Kidney tubule cell (primary cell): ENCODE data around the gene MICALL1.

Experiments used
- DNase-seq: peaks from one replicate; pipeline ENCODE4 v3.0.0-alpha.2; 2018; ENCODE audit warnings: low spot score

The MICALL1 gene

DNA sequence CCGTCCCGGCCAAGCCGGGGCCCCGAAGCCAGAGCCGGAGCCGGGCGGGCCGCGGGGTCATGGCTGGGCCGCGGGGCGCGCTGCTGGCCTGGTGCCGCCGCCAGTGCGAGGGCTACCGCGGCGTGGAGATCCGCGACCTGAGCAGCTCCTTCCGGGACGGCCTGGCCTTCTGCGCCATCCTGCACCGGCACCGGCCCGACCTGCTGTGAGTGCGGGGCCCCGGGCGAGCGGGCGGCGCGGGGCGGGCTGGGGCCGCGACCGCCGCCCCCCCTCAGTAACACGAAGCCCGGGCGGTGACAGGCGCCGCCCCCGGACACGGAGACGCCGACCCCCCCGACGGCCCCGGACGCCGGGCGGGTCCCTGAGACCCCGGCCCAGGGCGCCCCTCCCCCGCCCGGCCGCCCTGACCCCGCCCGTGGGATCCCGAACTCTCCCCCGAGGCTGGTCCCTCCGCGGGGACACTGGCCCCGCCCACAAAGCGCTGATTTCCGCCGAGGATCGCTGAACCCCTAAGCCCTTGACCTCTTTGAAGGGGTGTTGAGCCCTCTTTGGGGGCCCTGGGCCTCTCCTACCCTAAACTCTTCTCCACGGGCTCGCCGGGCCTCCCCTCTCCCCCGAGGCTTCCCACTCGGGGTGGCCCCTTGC lies 389 bp downstream of the MICALL1 start:
- DNase-seq = no peak

GRCh38 chr22:37907036-37907954 lies 1.2 kb downstream of the MICALL1 start:
- DNase-seq = no peak

- no peak for DNase-seq
These were observed 3.7 kb downstream of the MICALL1 start for GRCh38 chr22:37909766-37910165.

GRCh38 chr22:37910890-37911672 lies 5.0 kb downstream of the MICALL1 start:
- no peak for DNase-seq

- DNase-seq = no peak
These were observed 5.6 kb downstream of the MICALL1 start for GRCh38 chr22:37911697-37912096.

GRCh38 chr22:37912171-37912570 lies 6.1 kb downstream of the MICALL1 start:
- DNase-seq = no peak

DNA sequence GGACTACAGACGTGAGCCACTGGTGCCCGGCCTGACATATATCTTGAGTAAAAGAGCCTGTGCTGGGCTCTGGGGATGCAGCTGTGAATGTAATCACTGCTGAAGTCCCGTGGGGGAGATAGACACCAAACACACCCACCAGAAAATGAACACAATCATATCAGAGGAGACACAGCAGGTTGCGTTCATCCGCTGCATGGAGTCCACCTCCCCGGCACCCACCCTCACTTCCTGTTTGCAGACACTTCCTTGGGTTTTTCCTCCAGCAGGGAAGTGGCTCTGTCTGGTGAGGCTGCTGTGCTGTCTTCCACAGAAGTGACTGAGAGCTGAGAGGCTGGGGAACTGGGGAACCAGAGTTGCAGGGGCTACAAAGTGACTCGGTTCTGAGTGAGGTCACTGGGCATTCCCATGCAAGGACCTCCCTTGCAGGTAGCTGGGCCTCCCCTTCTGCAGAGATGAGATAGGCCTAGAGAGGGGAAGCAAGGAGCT lies 7.2 kb downstream of the MICALL1 start:
- no peak for DNase-seq

DNA sequence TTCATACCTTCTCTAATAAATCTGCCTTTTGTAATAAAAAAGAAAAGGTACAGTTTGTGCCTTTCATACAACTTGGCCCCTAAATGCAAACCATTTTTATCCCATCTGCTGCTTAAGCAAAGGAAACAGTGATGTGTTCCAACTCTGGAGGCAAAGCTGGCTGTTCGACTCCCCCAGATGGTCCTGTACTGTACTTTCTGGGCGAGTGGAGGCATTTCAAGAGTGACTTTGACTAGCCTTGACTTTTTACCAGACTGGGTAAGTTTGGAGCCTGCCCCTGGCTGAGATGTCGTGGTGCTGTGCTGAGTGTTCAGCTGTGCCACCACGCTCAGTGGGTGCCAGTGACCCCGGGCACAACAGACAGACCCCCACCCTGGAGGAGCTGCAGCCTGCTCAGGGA lies 10.2 kb downstream of the MICALL1 start:
- no peak for DNase-seq

GRCh38 chr22:37917874-37918548 lies 11.9 kb downstream of the MICALL1 start:
- DNase-seq = no peak

DNA sequence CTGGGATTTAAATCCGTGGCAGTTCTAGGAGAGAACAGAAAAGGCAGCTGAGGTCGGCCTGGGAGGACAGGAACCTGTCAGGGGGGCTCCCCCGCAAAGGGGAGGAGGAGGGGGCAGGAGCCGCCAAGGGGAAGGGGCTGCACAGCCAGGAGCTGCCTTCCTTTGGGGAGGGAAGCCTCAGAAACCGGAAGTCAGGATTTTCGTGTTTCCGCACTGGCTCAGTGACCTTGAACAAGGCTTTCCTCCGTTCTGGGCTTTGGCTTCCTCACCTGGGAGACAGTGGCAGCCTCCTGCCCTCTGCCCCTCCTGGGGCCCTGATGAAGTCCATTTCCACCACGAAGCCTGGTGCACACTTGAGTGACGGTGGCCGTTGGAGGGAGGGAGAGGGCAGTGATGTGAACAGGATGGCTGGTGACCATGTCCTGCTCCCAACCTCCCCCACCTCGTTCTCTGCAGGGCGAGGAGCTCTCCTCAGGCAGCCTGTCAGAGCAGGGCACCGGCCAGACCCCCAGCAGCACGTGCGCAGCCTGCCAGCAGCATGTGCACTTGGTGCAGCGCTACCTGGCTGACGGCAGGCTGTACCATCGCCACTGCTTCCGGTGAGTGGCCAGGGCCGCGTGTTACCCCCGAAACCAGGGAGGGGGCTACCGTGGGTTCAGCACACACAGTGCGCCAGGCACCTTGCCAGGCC lies 12.6 kb downstream of the MICALL1 start:
- DNase-seq = no peak

- DNase-seq = no peak
These were observed 14.0 kb downstream of the MICALL1 start for GRCh38 chr22:37920126-37920525.

DNA sequence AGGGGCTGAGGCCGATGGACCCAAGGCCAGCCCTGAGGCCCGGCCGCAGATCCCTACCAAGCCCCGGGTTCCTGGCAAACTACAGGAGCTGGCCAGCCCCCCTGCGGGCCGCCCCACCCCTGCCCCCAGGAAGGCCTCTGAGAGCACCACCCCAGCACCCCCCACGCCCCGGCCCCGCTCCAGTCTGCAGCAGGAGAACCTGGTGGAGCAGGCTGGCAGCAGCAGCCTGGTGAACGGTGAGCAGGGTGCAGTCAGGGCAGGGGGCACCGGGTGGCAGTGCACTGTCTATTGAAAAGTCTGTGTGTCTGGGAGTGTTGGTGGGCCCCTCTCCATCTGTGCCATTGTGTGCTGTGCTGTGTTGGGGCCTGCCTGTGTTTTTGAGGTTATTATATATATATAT lies 16.1 kb downstream of the MICALL1 start:
- DNase-seq = no peak

DNA sequence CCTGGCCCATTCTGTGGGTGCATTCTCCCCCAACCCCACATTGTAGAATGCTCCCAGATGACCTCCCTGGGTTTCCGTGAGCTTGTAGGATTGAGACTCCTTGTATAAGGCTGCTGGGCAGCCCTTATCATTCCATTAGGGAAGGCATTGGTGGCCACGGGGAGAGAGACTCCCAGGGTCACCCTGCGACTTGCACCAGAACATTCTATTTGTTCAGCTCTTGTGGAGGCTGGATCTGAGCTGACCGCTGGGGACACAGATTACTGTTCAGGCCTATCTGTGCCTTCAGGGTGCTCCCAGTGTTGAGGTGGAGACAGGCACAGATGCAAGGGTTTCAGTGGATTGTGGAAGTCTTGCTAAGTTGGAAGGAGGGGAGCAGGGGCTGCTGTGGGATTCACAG lies 17.8 kb downstream of the MICALL1 start:
- no peak for DNase-seq

GRCh38 chr22:37924386-37925065 lies 18.4 kb downstream of the MICALL1 start:
- DNase-seq = no peak

DNA sequence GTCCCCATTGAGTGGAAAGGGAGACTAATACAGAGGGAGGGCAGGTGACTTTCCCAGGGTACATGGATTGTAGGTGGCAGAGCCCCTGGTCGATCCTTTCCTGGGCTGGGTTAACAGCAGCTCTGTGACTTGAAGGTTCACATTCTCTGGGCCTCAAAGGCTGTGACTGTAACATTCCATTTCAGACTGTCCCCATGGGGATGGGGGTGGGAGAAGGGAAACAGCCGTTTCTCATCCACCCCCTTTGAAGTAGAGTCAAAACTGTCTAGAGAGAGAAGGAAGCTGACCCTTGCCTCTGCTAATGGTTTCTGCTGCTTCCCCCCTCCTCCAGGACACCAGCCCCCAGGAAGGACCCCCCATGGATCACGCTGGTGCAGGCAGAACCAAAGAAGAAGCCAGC lies 19.2 kb downstream of the MICALL1 start:
- no peak for DNase-seq

- DNase-seq = no peak
These were observed 19.7 kb downstream of the MICALL1 start for GRCh38 chr22:37925767-37926166.

DNA sequence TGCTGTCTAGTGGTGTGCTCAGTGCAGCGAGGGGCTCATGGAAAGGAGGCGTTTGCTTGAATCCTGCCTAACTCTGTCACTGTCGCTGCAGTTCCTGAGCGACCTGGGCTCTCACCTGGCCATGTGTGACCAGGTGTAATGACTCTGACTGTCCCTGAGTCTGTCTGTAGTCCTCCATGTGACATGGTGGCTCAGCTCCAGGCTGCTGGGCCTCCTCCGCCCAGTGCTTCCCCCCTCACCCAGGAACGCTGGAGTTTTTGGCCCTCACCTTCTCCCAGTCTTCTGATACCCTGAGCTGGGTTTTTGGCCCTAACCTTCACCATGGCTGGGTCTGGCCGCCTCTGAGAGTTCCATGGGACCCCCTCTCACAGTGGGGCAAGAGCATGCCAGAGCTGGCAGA lies 20.3 kb downstream of the MICALL1 start:
- DNase-seq = no peak

GRCh38 chr22:37926771-37927636 lies 20.9 kb downstream of the MICALL1 start:
- DNase-seq = no peak

- DNase-seq = no peak
These were observed 21.5 kb downstream of the MICALL1 start for GRCh38 chr22:37927637-37927936.

DNA sequence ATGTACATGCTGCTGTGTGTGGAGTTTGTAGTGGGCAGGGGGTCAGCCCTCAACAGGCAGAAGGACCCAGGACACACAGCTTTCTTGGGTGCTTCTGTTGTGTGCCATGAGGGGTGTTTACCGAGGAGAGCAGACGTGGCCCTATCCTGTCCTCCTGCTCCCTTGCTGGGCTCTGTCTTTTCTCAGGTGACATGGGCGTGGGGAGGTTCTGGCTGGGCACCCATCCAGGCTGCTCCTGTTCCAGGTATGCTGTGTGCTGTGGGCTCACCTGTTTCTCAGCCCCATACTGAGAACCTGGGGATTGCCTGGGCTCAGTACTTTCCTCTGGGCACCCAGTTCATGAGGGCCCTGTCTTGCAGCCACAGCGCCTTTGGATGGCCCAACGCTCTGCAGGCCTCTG lies 23.3 kb downstream of the MICALL1 start:
- DNase-seq = no peak
